Coronary artery (tissue), 2 donors: ENCODE data around the gene SYNE3.

Experiments used
- DNase-seq: peaks from one replicate; pipeline ENCODE4 v3.0.0-alpha.2; 2017; ENCODE audit warnings: low spot score
- H3K27ac ChIP-seq, 2 donors: fragments of 200-600 bp; sonication (generic); one replicate each; pipeline ENCODE4 v1.5.1; 2016 to 2019
- H3K4me3 ChIP-seq: fragments of 200-600 bp; sonication (generic); 2 replicates; pipeline ENCODE4 v1.5.1; 2016; ENCODE audit warnings: mild to moderate bottlenecking, moderate library complexity
- TF ChIP-seq, protein P1 (sequence below): fragments of 200-600 bp; sonication (generic); IDR thresholded peaks from one replicate; pipeline ENCODE4 v1.5.1; 2019; ENCODE audit warnings: antibody characterized with exemption

Gene SYNE3

DNA sequence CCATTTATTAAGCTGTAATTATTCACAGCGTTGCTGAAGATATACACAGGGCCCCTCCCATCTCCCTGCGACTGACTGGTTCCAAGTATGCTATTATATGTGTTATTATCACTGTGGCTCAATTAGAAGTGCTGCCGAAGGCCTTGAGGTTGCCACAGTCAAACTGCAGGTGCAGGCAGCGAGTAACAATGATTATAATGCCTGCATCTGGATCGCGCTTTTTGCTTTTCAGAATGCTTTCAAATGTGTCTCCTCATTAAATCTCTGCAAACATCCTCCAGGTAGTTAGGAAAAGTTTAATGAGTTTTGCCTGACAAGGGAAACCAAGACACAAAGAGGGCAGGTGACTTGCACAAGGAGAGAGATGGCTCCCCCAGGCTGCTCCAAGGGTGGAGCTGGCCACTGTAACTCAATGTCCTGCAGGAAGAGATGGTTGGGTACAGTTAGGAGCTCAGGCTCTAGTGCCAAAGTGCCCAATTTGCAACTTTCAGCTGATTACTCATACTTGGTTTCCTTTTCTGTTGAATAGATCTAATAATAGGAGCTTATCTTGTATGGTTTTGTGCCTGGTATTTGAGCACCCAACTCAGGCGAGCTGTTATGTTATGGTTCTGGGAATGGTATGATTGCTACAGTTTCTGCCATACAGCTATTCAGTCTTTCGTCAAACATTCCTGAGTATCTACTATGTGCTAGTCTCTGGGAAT, 1.7 kb upstream of the SYNE3 start:
- Histone ChIP-seq H3K27ac (peak overlapping the region; percentile 40 to 97), H3K4me3 (peak overlapping the region; percentile 44)
- TF ChIP-seq, protein P1, sequence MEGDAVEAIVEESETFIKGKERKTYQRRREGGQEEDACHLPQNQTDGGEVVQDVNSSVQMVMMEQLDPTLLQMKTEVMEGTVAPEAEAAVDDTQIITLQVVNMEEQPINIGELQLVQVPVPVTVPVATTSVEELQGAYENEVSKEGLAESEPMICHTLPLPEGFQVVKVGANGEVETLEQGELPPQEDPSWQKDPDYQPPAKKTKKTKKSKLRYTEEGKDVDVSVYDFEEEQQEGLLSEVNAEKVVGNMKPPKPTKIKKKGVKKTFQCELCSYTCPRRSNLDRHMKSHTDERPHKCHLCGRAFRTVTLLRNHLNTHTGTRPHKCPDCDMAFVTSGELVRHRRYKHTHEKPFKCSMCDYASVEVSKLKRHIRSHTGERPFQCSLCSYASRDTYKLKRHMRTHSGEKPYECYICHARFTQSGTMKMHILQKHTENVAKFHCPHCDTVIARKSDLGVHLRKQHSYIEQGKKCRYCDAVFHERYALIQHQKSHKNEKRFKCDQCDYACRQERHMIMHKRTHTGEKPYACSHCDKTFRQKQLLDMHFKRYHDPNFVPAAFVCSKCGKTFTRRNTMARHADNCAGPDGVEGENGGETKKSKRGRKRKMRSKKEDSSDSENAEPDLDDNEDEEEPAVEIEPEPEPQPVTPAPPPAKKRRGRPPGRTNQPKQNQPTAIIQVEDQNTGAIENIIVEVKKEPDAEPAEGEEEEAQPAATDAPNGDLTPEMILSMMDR, result no peak
- DNase-seq, result peak; percentile 73

DNA sequence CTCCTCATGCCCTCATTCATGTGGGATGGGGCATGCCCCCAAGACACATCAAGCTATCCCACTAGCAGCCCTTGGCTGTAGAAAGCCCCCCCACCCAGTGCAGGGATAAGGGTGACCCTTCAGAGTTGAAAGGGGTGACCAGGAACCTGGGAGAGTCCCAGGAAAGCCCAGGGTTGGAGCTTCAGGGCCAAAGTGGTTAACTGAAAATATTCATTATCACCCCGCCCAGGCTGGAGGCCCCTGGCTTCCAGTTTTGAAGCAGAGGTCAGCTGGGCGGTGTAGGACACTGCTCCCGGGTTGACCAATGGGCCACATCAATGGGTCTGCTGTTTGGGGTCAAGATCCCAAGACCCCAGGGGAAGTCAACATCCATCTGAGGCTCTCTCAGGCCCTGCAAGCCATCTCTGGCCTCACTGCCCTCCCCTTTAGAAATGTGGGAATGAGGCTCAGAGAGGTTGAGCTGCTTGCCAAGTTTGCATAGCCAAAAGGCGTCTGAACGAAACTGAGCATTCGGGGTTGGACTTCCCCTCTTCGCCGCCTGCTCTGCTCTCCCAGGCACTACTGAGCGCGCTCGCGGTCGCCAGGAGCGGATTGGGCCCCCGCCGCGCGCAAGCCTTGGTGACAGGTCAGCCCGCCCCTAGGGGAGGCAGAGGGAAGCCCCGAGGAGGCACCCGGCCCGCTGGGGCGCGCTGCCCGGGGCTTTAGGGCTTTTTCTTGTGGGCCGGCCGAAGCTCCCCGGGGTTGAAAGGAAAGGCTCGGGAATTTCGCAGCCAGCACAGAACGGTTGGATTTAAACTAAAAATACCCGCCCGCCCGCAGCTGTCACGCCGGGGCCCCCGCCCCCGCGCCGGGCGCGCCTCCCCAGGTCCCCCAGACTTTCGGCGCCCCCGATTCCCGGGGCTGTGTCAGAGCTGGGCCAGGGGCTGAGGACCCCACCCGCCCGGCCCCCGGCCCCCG, 576 bp downstream of the SYNE3 start:
- TF ChIP-seq, protein P1, result no peak
- Histone ChIP-seq H3K4me3 (peak overlapping the region; percentile 84), H3K27ac (peak overlapping the region; percentile 89 to 97)
- peak; percentile 87 for DNase-seq

DNA sequence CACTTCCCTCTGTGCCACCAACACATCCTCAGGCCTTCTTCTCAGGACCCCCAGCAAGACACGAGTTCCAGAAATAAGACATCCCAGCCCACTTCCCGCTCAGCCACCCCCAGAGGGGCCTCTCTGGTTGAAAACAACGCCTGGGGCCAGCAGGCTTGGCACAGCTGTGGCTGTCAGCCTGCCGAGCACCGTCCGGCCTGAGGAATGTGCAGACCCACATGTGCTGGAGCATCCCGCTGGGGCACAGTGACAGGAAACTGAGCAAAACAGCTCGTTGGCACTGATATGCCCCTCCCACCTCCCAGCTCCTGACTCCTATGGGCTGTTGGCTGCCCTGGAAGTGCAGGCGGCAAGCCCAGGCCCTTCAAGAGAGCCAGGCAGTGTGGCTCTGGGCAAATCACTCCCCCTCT, 1.4 kb downstream of the SYNE3 start:
- H3K27ac ChIP-seq, result peak overlapping the region; percentile 89 to 97
- peak; percentile 79 for DNase-seq
- peak overlapping the region; percentile 84 for H3K4me3 ChIP-seq
- TF ChIP-seq, protein P1, result no peak

DNA sequence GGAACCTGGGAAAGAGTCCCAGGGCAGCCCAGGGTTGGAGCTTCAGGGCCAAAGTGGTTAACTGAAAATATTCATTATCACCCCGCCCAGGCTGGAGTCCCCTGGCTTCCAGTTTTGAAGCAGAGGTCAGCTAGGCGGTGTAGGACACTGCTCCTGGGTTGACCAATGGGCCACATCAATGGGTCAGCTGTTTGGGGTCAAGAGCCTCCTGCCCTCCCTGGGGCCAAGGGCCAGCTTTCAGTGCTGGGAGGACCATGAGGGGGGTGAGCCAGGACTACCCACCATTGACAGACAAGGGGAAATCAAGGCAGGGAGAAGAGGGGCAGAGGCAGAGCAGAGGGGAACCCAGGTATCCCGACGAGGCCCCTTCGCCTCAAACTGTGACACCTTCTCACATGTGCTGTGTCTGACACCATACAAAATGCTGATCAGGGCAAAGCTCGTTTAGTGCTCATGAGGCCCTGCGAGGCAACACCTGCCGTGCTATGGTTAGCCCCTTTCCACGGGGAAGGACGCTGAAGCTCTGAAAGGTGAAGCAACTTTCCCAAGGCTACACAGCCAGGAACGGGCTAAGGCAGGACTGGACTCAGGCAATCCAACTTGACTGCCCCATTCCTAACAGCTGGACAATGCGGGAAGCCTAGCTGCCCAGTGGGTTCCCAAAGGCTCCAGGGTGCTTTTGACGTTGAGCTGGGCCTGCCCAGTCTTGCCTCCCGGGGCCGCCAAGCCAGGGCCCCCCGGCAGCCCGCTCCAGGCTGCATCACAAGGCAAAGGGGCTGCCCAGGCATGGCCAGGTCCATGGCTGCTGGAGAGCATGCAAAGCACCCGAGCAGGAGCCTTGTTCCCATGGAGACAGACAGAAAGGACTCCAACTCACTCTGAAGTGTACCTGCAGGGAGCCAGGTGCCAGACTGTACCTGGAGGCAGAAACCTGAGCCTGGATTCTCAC, 2.0 kb downstream of the SYNE3 start:
- peak overlapping the region; percentile 84 for H3K4me3 ChIP-seq
- peak overlapping the region; percentile 89 to 97 for H3K27ac ChIP-seq
- TF ChIP-seq, protein P1, result no peak
- DNase-seq, result peak; percentile 72

DNA sequence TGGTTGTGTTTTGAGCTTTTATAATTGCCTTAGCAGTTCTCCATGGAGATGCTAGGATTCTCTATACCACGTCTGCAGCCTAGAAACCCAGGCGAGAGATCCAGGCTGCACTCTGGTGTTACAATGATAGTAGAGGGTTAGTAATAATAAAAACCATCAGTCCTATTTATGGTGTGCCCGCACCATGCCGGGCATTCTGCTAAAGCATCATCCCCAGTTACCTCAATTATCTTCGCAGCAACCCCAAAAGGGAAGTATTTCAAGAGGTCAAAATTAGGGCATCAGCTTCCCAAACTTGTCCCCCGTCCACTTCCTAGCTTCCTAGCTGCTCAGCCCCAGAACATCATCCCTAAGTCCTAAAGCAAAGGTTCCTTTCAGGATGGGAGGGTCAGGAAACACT, 3.2 kb downstream of the SYNE3 start:
- TF ChIP-seq, protein P1, result no peak
- H3K27ac ChIP-seq, result peak overlapping the region in 1 of 2 donors; percentile 8
- DNase-seq, result no peak
- H3K4me3 ChIP-seq, result no peak overlapping the region

DNA sequence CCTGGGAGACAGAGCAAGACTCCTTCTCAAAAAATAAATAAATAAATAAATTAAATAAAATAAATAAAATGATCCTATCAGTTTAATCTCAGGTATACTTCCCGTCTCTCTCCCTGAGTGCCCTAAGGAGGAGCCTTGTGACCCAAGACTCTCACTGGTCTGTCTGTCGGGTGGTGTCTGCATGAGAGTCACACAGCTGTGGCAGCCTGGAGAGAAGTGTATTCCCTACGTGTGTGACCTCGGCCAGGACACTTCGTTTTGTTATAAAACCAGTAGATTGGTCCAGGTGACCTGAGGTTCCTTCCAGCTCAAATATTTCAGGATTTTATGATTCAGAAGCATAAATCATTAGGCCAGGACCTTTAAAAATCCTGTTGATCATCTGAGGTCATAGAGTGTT, 4.8 kb downstream of the SYNE3 start:
- TF ChIP-seq, protein P1, result no peak
- DNase-seq, result no peak
- no peak overlapping the region for H3K4me3 ChIP-seq
- H3K27ac ChIP-seq, result no peak overlapping the region
